HG03571 (cell line): ENCODE data around the gene RAI1.

ENCODE experiments used
- ATAC-seq: cut with Tn5 transposase; IDR thresholded peaks from one replicate; pipeline ENCODE4 v1.9.1; 2021; ENCODE audit not compliant: unreplicated experiment

Gene RAI1

DNA sequence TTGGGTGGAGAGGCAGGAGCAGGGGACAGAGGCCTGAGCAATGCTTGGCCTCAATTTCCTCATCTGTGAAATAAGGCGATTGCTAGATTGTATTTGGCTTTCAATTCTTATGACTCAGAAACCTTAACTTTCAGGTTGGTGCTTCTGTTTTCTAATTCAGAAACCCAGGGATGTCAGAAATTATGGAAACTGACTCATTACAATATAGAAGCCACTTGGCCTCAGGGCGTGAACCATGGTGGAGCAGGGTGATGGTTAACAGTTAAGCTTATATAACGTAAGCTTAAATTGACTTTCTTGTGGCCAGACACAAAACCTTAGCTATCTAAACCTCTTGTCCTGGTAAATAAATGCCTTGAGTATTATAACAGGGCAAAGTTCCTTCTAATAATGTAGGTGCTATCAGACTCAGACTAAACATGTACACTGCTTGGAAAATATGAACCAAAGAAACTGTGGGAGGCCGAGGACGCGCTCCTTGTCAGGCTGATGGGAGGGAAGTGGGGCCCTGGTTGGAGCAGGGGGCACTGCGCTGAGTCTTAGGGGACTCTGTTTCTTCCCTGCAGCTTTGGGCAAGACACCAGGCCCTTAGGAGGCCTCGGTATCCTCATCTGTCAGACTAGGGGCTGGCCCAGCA is 172.7 kb downstream of the RAI1 start:
- ATAC-seq: no peak

DNA sequence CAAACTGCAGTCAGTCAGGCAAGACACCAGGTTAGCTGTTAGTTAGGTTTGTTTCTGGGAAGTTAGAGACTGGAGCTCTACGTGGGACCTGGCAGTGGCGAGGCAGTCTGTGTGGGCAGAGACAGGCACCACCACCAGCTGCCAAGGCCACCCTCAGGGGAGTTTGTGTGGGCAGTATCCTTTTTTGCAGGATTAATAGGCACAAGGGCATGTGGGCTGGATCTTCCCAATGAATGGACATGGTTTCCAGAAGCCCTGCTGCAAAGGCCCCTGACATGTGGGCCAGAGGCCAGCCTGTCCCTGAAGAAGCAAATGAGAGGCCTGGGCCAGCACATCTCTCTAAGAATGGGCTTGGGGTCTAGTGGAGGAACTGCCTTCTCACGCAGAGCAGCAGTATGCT is 174.7 kb downstream of the RAI1 start:
- ATAC-seq: no peak

DNA sequence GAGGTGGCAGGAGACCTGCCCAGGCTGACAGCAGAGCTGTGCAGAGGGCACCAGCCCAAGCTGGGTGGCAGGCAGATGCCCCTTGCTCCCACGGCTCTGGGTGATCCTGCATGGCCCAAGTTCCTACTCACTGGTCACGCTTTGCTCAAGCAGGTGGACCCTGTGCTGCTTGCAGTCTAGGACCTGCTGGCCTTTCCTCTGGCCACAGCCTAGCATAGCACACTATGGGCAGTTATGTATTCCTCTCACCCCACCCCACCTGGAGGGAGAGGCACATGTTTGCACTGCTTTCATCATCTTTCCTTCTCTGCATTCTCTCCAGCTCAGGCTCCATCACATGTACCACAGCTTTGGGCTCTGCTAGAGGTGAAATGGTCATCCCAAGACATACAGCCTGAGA is 175.1 kb downstream of the RAI1 start:
- no peak for ATAC-seq

DNA sequence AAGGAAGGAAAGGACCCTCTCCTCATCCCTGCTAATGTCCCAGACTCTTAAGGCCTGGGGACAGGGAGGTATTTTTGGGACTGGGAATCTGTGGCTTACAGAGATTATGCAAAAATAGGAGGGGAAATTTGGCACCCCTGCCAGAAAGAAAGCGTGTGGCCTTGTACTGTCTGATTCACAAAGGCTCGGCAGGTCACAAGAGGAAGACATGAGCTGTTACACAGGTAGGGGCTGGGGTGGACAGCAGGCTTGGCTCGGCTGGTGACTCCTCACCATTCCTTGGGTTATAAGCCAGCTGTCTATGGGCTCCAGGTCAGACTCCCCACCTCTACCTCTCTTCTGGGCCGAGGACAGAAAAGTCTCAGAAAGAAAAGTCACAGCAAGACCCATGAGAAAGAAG is 176.2 kb downstream of the RAI1 start:
- ATAC-seq: no peak

DNA sequence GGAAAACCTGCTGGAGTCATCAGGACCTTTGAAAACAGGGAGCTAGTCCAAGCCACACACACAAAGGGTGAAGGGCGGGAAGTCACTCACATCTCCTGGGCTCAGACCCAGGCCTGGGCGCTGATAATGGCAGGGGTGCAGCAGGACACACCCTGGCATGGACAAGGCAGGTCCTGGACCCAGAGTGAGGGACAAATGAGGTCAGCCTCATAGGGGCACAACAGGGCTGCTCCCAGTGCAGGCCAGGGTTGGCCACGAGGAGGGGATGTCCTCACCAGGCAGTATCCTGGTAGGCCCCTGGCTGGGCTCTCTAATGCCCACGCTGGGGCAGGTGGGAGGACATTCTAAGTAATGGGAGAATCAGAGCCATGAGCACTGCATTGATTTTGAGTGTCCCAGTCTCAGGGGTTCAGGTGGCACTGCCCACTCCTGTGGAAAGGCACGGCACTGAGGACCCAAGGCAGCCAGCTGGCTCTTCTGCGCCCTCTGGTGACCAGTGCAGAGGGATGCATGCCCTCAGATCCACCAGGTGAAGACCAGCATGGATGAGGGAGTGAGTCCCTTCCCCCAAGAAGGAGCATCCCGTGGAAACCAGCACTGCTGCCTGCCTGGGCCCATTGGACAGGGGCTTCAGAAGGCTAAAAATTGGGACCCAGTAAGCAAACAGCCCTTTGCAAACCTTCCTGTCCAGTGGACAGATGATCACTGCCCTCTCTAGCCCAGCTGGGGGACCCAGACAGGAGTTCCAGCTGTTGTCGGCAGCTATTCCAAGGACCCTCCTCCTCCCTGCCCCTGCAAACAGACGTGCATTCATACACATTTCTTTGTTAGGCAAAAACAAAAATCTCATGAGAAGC is 178.9 kb downstream of the RAI1 start:
- no peak for ATAC-seq

DNA sequence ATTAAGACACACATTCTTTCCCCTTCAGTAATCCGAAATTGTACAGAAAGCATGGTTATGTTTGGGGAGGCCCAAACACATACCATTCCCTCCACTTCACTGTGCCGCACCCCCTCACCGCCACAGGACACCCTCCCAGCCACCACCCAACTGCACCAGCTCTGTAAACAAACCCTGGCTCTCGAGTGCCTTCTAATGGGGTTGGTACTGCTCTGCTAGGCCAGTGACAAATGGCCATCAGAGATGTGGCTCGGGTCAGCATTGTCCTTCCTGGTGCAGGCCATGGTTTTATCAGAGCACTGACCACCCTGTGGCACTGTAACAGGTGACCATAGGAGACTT is 179.5 kb downstream of the RAI1 start:
- ATAC-seq: no peak
